Mammary epithelial cell (primary cell): ENCODE data around the gene SHC2.
"Not testable (repeated sequence)": the region's sequence is repeated elsewhere in the genome, so short reads cannot be mapped to it uniquely, and the experiment has no call there.

Source experiments
- EZH2 ChIP-seq: IDR thresholded peaks from 2 replicates; pipeline ENCODE4 v1.6.1; 2012; ENCODE audit warnings: low read length, inconsistent platforms, borderline replicate concordance
- TF ChIP-seq, protein P1 (sequence below), 2 donors: IDR thresholded peaks in 1 of 2; conservative IDR thresholded peaks in 1 of 2; 2 replicates each; pipeline ENCODE4 v1.5.1; 2011 to 2012; ENCODE audit warnings: inconsistent platforms in 2 of 2, low read length in 2 of 2, mild to moderate bottlenecking in 2 of 2, control low read depth in 1 of 2, low read depth in 1 of 2; ENCODE audit not compliant: insufficient read depth in 1 of 2; ENCODE audit errors: extremely low read depth in 1 of 2

DNA sequence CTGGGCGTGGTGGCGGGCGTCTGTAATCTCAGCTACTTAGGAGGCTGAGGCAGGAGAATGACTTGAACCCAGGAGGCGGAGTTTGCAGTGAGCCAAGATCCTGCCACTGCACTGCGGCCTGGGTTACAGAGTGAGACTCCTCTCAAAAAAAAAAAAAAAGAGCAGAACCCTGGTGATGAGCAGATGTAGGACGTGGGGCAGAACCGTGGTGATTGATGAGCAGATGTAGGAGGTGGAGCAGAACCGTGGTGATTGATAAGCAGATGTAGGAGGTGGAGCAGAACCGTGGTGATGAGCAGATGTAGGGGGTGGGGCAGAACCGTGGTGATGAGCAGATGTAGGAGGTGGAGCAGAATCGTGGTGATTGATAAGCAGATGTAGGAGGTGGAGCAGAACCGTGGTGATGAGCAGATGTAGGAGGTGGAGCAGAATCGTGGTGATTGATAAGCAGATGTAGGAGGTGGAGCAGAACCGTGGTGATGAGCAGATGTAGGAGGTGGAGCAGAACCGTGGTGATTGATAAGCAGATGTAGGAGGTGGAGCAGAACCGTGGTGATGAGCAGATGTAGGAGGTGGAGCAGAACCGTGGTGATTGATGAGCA, 80.1 kb downstream of the SHC2 start:
- TF ChIP-seq, protein P1, sequence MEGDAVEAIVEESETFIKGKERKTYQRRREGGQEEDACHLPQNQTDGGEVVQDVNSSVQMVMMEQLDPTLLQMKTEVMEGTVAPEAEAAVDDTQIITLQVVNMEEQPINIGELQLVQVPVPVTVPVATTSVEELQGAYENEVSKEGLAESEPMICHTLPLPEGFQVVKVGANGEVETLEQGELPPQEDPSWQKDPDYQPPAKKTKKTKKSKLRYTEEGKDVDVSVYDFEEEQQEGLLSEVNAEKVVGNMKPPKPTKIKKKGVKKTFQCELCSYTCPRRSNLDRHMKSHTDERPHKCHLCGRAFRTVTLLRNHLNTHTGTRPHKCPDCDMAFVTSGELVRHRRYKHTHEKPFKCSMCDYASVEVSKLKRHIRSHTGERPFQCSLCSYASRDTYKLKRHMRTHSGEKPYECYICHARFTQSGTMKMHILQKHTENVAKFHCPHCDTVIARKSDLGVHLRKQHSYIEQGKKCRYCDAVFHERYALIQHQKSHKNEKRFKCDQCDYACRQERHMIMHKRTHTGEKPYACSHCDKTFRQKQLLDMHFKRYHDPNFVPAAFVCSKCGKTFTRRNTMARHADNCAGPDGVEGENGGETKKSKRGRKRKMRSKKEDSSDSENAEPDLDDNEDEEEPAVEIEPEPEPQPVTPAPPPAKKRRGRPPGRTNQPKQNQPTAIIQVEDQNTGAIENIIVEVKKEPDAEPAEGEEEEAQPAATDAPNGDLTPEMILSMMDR (conservative IDR thresholded peaks at IDR 0.05 in 1 of 2, IDR thresholded peaks at IDR 0.05 in 1 of 2; ENCODE audit: extremely low read depth in 1 of 2, insufficient read depth in 1 of 2, low read depth in 1 of 2, low read length in 2 of 2), result not testable (repeated sequence)
- TF ChIP-seq EZH2, result not testable (repeated sequence)
